ENCODE data around the gene LIN7B.

DNA sequence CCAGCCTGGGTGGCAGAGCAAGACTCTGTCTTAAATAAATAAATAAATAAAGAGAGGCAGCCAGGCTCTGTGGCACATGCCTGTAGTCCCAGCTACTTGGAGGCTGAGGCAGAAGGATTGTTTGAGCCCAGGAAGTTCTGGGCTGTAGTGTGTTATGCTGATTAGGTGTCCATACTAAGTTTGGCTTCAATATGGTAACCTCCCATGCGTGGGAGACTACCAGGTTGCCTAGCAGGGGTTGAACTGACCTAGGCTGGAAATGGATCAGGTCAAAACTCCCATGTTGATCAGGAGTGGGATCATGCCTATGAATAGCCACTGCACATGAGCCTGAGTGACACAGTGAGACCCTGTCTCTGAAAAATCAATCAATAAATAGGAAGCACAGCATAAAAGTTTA lies 32.9 kb upstream of the LIN7B start:
- TF ChIP-seq, protein P1, sequence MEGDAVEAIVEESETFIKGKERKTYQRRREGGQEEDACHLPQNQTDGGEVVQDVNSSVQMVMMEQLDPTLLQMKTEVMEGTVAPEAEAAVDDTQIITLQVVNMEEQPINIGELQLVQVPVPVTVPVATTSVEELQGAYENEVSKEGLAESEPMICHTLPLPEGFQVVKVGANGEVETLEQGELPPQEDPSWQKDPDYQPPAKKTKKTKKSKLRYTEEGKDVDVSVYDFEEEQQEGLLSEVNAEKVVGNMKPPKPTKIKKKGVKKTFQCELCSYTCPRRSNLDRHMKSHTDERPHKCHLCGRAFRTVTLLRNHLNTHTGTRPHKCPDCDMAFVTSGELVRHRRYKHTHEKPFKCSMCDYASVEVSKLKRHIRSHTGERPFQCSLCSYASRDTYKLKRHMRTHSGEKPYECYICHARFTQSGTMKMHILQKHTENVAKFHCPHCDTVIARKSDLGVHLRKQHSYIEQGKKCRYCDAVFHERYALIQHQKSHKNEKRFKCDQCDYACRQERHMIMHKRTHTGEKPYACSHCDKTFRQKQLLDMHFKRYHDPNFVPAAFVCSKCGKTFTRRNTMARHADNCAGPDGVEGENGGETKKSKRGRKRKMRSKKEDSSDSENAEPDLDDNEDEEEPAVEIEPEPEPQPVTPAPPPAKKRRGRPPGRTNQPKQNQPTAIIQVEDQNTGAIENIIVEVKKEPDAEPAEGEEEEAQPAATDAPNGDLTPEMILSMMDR (conservative IDR thresholded peaks at IDR 0.05 in 1 of 2, IDR thresholded peaks at IDR 0.05 in 1 of 2; ENCODE audit: low read depth in 1 of 2, low read length in 2 of 2): no peak
- TF ChIP-seq EZH2 (IDR thresholded peaks at IDR 0.05; ENCODE audit: low read length, missing control alignments): no peak
